ENCODE data around the gene ATG4B. TPM values are rescaled to one million over a fixed set of nuclear protein-coding genes. Genes with fewer than 3 reads are reported as not detected.
A peak's percentile ranks its signal among the peaks of the same experiment; 100 is the strongest.

The ATG4B gene
- total and polyA plus RNA-seq, 10 donors: 31.1 to 114 (median 87.7) TPM

GRCh38 chr2:241632478-241633325 lies 4.8 kb upstream of the ATG4B start:
- Histone ChIP-seq H3K36me3 (peaks cover 3 to 64% (median 29%) of the 10 kb centered on the region in 6 donors), H3K4me1 (peaks cover 9 to 38% (median 16%) of the 10 kb centered on the region in 6 donors), H3K4me3 (no peak overlapping the region), H3K9me3 (no peaks in the 10 kb centered on the region), H3K27ac (no peak overlapping the region), H3K27me3 (replicated peaks in 1 of 7) (no peaks in the 10 kb centered on the region)
- WGBS, 5 donors: 94 to 98% (median 97%) methylated on average over 32 to 39 of the region's 39 CpGs
- no peak for TF ChIP-seq POLR2A (IDR thresholded peaks at IDR 0.05)
- TF ChIP-seq POLR2AphosphoS5 (IDR thresholded peaks at IDR 0.05): peak in 1 of 3 donors; percentile 17
- TF ChIP-seq, protein P1, sequence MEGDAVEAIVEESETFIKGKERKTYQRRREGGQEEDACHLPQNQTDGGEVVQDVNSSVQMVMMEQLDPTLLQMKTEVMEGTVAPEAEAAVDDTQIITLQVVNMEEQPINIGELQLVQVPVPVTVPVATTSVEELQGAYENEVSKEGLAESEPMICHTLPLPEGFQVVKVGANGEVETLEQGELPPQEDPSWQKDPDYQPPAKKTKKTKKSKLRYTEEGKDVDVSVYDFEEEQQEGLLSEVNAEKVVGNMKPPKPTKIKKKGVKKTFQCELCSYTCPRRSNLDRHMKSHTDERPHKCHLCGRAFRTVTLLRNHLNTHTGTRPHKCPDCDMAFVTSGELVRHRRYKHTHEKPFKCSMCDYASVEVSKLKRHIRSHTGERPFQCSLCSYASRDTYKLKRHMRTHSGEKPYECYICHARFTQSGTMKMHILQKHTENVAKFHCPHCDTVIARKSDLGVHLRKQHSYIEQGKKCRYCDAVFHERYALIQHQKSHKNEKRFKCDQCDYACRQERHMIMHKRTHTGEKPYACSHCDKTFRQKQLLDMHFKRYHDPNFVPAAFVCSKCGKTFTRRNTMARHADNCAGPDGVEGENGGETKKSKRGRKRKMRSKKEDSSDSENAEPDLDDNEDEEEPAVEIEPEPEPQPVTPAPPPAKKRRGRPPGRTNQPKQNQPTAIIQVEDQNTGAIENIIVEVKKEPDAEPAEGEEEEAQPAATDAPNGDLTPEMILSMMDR (IDR thresholded peaks at IDR 0.05 in 8 of 11, conservative IDR thresholded peaks at IDR 0.05 in 3 of 11): no peak
- no peak for DNase-seq
- intact Hi-C loops (cut with DNase I; ENCODE audit: low total_unique reads): no loop called here

- Histone ChIP-seq H3K27ac (no peak overlapping the region), H3K9me3 (no peaks in the 10 kb centered on the region), H3K27me3 (replicated peaks in 1 of 7) (no peaks in the 10 kb centered on the region), H3K36me3 (peaks cover 3 to 56% (median 28%) of the 10 kb centered on the region in 6 donors), H3K4me1 (peaks cover 14 to 45% (median 22%) of the 10 kb centered on the region in 6 donors), H3K4me3 (no peak overlapping the region)
- intact Hi-C loops (cut with DNase I; ENCODE audit: low total_unique reads): no loop called here
- no peak for TF ChIP-seq POLR2AphosphoS5 (IDR thresholded peaks at IDR 0.05)
- TF ChIP-seq POLR2A (IDR thresholded peaks at IDR 0.05): no peak
- TF ChIP-seq, protein P1 (IDR thresholded peaks at IDR 0.05 in 8 of 11, conservative IDR thresholded peaks at IDR 0.05 in 3 of 11): no peak
- DNase-seq: no peak
- WGBS, 5 donors: 88 to 94% (median 92%) methylated on average over 17 of the region's 17 CpGs
Measured at GRCh38 chr2:241633561-241633960, 3.9 kb upstream of the ATG4B start.

- 27 to 40% (median 37%) methylated on average over 6 of the region's 6 CpGs for WGBS, 5 donors
- Histone ChIP-seq H3K27me3 (replicated peaks in 1 of 7) (no peaks in the 10 kb centered on the region), H3K36me3 (peaks cover 3 to 48% (median 24%) of the 10 kb centered on the region in 6 donors), H3K4me3 (peak overlapping the region in 7 of 8 donors; percentile 82 to 100 (median 95)), H3K27ac (peak overlapping the region in 7 of 8 donors; percentile 64 to 100 (median 99)), H3K4me1 (peaks cover 19 to 52% (median 43%) of the 10 kb centered on the region in 6 donors), H3K9me3 (peaks cover 0 to 6% (median 0%) of the 10 kb centered on the region in 8 donors)
- intact Hi-C loops (cut with DNase I; ENCODE audit: low total_unique reads): no loop called here
- TF ChIP-seq, protein P1 (IDR thresholded peaks at IDR 0.05 in 8 of 11, conservative IDR thresholded peaks at IDR 0.05 in 3 of 11): no peak
- TF ChIP-seq POLR2A (IDR thresholded peaks at IDR 0.05) (no peak), POLR2AphosphoS5 (IDR thresholded peaks at IDR 0.05) (no peak)
- DNase-seq: no peak
Measured at GRCh38 chr2:241635756-241636155, 1.7 kb upstream of the ATG4B start.
